GM12875 (cell line): ENCODE measurements around the gene TBC1D19.
"Not testable (repeated sequence)": the region's sequence is repeated elsewhere in the genome, so short reads cannot be mapped to it uniquely, and the experiment has no call there.

Source experiments
- H3K4me3 ChIP-seq: one replicate; pipeline ENCODE4 v1.5.1; 2011; ENCODE audit warnings: low read depth, low read length, control low read depth
- TF ChIP-seq, protein P1 (sequence below): IDR thresholded peaks from 2 replicates; pipeline ENCODE4 v1.5.1; 2011; ENCODE audit warnings: low read depth, mild to moderate bottlenecking, control low read depth, inconsistent platforms, low read length, moderate library complexity, borderline replicate concordance; ENCODE audit not compliant: insufficient read depth

The TBC1D19 gene

DNA sequence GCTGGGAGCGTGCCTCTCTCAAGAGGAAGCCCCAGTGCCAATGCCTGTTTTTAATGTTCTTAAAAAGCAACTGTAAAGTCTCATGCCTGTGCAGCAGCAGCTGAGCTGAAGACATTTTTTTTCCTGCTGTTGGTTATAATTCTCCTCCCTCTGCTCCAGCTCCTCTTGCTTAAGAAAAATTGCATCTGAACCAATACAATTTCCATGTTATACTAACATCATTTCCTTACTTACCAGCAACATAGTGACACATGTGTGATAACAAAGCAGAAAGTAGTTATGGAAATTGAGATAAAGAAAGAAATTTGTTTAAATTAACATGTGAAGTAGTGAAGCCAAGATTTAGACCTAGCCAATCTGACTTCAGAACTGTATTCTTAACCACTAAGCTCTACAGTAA, 101.4 kb downstream of the TBC1D19 start:
- TF ChIP-seq, protein P1, sequence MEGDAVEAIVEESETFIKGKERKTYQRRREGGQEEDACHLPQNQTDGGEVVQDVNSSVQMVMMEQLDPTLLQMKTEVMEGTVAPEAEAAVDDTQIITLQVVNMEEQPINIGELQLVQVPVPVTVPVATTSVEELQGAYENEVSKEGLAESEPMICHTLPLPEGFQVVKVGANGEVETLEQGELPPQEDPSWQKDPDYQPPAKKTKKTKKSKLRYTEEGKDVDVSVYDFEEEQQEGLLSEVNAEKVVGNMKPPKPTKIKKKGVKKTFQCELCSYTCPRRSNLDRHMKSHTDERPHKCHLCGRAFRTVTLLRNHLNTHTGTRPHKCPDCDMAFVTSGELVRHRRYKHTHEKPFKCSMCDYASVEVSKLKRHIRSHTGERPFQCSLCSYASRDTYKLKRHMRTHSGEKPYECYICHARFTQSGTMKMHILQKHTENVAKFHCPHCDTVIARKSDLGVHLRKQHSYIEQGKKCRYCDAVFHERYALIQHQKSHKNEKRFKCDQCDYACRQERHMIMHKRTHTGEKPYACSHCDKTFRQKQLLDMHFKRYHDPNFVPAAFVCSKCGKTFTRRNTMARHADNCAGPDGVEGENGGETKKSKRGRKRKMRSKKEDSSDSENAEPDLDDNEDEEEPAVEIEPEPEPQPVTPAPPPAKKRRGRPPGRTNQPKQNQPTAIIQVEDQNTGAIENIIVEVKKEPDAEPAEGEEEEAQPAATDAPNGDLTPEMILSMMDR: no peak
- no peak overlapping the region for H3K4me3 ChIP-seq

DNA sequence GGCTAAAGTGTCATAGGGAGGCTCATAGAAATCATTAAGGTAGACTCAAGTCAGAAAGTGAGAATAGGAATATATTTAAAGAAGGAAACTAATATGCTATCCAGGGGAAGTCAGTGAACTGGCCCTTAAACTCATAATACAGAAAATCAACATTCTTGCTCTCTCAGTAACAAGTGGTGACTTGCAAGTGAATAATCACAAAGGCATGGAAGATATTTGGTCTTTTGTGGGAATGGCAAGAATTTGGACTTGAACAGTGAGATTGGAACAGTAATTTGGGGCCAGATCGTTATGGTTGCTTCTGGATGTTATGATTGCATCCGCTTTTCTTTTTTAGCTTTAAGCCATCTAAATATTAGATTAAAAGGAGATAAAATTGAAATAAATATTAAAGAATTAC, 103.8 kb downstream of the TBC1D19 start:
- no peak overlapping the region for H3K4me3 ChIP-seq
- TF ChIP-seq, protein P1: no peak

DNA sequence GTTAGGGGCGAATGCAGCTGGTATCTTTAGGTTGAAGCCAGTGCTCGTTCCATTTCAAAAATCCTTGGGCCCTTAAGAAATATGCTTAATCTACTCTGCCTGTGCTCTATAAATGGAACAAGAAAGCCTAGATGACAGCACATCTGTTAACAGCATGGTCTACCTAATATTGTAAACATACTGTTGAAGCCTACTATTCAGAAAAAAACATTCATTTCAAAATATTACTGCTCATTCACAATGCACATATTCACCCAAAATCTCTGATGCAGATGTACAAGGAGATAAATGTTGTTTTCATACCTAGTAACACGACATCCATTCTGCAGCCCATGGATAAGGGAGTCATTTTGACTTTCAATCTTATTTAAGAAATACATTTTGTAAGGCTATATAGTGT, 106.6 kb downstream of the TBC1D19 start:
- TF ChIP-seq, protein P1: no peak
- no peak overlapping the region for H3K4me3 ChIP-seq

DNA sequence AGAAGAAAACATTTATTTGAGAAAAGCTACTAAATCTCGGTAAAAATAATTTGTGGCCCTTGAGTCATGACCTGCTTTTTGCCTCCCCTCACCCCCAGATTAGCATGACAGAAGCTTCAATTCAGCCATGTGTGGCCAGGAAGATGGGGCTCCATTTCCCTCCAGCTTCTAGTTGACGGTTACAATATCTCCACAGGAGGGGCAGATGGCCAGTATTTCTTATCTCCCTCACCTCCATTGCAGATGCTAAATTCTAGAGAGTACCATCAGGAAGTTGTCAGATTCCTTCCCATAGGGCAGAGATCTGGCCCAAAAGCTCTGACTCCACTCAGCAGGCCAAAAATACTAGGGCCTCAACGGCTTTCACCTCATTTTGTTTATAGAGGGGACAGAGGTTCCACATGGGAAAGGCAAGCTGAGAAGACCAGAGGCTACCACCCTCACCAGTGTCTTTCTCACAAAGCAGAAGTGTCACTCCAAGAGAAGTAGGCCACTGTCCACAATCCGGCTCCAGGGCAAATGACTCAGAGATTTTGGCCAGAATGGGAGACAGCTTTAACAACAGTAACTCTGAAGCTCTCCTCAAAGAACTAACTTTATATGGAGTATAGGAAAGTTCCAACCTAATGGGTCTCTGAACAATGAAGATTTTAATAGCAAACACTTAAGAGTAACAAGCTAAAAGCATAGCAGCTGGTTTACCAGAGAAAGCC, 108.3 kb downstream of the TBC1D19 start:
- TF ChIP-seq, protein P1: no peak
- H3K4me3 ChIP-seq: no peak overlapping the region

DNA sequence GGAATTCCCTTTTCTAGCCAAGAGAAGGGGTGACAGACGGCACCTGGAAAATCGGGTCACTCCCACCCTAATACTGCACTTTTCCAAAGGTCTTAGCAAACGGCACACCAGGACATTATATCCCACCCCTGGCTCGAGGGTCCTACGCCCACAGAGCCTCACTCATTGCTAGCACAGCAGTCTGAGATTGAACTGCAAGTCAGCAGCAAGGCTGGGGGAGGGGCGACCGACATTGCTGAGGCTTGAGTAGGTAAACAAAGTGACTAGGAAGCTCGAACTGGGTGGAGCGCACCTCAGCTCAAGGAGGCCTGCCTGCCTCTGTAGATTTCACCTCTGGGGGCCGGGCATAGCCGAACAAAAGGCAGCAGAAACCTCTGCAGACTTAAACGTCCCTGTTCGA, 110.2 kb downstream of the TBC1D19 start:
- H3K4me3 ChIP-seq: not testable (repeated sequence)

DNA sequence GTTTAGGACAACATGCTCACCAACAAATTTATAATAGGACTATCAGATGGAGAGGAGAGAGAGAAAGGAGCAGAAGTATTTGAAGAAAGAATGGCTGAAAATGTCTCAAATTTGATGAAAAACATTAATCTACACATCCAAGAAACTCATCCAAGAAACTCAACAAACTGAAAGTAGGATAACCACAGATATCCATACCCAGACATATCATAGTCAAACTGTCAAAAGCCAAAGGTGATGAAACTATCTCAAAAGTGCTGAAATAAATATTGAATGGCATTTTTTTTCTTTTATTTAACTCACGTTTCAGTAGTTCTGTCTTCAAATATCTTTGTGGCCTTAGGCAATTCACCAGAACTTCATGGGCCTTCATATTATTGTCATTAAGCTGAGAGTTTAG, 116.2 kb downstream of the TBC1D19 start:
- H3K4me3 ChIP-seq: no peak overlapping the region
- TF ChIP-seq, protein P1: no peak

DNA sequence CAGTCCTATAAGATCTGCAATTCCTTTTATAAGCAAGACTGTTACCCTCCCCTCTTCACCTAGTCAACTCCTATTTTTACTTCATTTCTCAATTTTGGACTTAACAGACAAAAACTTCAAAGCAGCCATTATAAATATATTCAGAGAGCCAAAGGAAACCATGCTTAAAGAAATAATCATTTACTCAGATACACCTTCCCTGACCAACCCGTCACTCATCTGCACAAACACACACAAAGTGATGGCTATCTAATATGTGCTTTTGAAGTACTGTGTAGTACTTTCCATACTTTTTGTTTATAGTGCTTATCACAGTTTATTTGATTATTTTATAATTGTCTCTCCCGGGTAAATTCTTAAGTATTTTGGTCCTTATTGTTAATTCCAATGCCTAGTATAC, 117.2 kb downstream of the TBC1D19 start:
- TF ChIP-seq, protein P1: no peak
- H3K4me3 ChIP-seq: no peak overlapping the region
